Superior temporal gyrus (tissue), 1 donor: ENCODE data around the gene GFAP.
"Not testable (repeated sequence)": the region's sequence is repeated elsewhere in the genome, so short reads cannot be mapped to it uniquely, and the experiment has no call there.

Experiments
- DNase-seq: peaks from one replicate; pipeline ENCODE4 v3.0.0-alpha.2; 2016; ENCODE audit errors: extremely low spot score

Gene GFAP

GRCh38 chr17:44915321-44915726 lies at the start of gene GFAP:
Gene GFAP, minus strand, starts transcription at chr17:44915500. Its CDS starts 14 bp downstream, at chr17:44915486.
- peak; percentile 13 for DNase-seq

GRCh38 chr17:44961921-44962350 lies 46.6 kb upstream of the GFAP start:
- no peak for DNase-seq

- no peak for DNase-seq
Measured at GRCh38 chr17:44960691-44961090, 45.4 kb upstream of the GFAP start.

- DNase-seq = no peak
Measured at GRCh38 chr17:44959821-44960531, 44.7 kb upstream of the GFAP start.

- peak; percentile 31 for DNase-seq
Measured at GRCh38 chr17:44956998-44957981, 42.0 kb upstream of the GFAP start.

GRCh38 chr17:44955674-44956425 lies 40.5 kb upstream of the GFAP start:
- no peak for DNase-seq

GRCh38 chr17:44952946-44953475 lies 37.7 kb upstream of the GFAP start:
- DNase-seq = no peak

GRCh38 chr17:44948315-44948795 lies 33.1 kb upstream of the GFAP start:
- DNase-seq = no peak

GRCh38 chr17:44947461-44948314 lies 32.4 kb upstream of the GFAP start, which contains the start of gene KIF18B:
Gene KIF18B, minus strand, starts transcription at chr17:44947773. Its CDS starts 11,429 bp downstream, at chr17:44936344.
- peak; percentile 90 for DNase-seq

- DNase-seq = not testable (repeated sequence)
Measured at GRCh38 chr17:44945652-44946051, 30.4 kb upstream of the GFAP start.

- DNase-seq = no peak
Measured at GRCh38 chr17:44942456-44942855, 27.2 kb upstream of the GFAP start.

- no peak for DNase-seq
Measured at GRCh38 chr17:44941712-44942331, 26.5 kb upstream of the GFAP start.

GRCh38 chr17:44940768-44941167 lies 25.5 kb upstream of the GFAP start:
- no peak for DNase-seq

GRCh38 chr17:44940317-44940716 lies 25.0 kb upstream of the GFAP start:
- no peak for DNase-seq

- DNase-seq = no peak
Measured at GRCh38 chr17:44935116-44935515, 19.8 kb upstream of the GFAP start.

GRCh38 chr17:44934745-44935105 lies 19.4 kb upstream of the GFAP start:
- no peak for DNase-seq

- no peak for DNase-seq
Measured at GRCh38 chr17:44933824-44934744, 18.8 kb upstream of the GFAP start.

- DNase-seq = no peak
Measured at GRCh38 chr17:44932787-44933097, 17.4 kb upstream of the GFAP start.
